ENCODE data around the gene GALNT11. TPM values are rescaled to one million over a fixed set of nuclear protein-coding genes. Genes with fewer than 3 reads are reported as not detected.

GALNT11 gene
- total RNA-seq, 4 donors from 2014 or later = 59.5 to 87.6 (median 74.9) TPM

GRCh38 chr7:152145853-152146466 is 120.5 kb downstream of the GALNT11 start:
- no peak overlapping the region for H3K27ac ChIP-seq
- 78 to 79% methylated on average over 4 of the region's 4 CpGs for WGBS, 2 donors
- intact Hi-C loops (cut with DNase I) = no loop called here
- DNase-seq = peak; percentile 26 to 27
- TF ChIP-seq POLR2A (IDR thresholded peaks at IDR 0.05) (no peak), CTCF (IDR thresholded peaks at IDR 0.05) (peak in 4 of 6 experiments; percentile 36 to 56 (median 44))
- H3K9me3 ChIP-seq = no peaks in the 10 kb centered on the region
- no peak overlapping the region for H3K4me3 ChIP-seq (replicated peaks in 1 of 3)
- H3K36me3 ChIP-seq = peaks cover 43 to 68% of the 10 kb centered on the region in 2 donors
- H3K27me3 ChIP-seq = no peaks in the 10 kb centered on the region
- peaks cover 0 to 7% of the 10 kb centered on the region in 2 donors for H3K4me1 ChIP-seq

GRCh38 chr7:152148706-152149105 is 123.2 kb downstream of the GALNT11 start:
- peaks cover 59 to 83% of the 10 kb centered on the region in 2 donors for H3K36me3 ChIP-seq

GRCh38 chr7:152149363-152149762 is 123.9 kb downstream of the GALNT11 start:
- peaks cover 0 to 7% of the 10 kb centered on the region in 2 donors for H3K4me1 ChIP-seq
- intact Hi-C loops (cut with DNase I) = no loop called here
- no peak overlapping the region for H3K4me3 ChIP-seq (replicated peaks in 1 of 3)
- no peak overlapping the region for H3K27ac ChIP-seq
- no peaks in the 10 kb centered on the region for H3K27me3 ChIP-seq
- no peaks in the 10 kb centered on the region for H3K9me3 ChIP-seq
- DNase-seq = no peak
- TF ChIP-seq CTCF (IDR thresholded peaks at IDR 0.05) = no peak
- TF ChIP-seq POLR2A (IDR thresholded peaks at IDR 0.05) = no peak
- H3K36me3 ChIP-seq = peaks cover 65 to 83% of the 10 kb centered on the region in 2 donors
- 89 to 91% methylated on average over 6 of the region's 6 CpGs for WGBS, 2 donors

More at GRCh38 chr7:152148706-152149105, 123.2 kb downstream of the GALNT11 start:
- 87 to 94% methylated on average over 5 of the region's 5 CpGs for WGBS, 2 donors
- no peaks in the 10 kb centered on the region for H3K9me3 ChIP-seq
- intact Hi-C loops (cut with DNase I) = no loop called here
- DNase-seq = no peak
- H3K27ac ChIP-seq = no peak overlapping the region
- TF ChIP-seq POLR2A (IDR thresholded peaks at IDR 0.05) = no peak
- TF ChIP-seq CTCF (IDR thresholded peaks at IDR 0.05) = no peak
- H3K4me3 ChIP-seq (replicated peaks in 1 of 3) = no peak overlapping the region
- H3K27me3 ChIP-seq = no peaks in the 10 kb centered on the region
- peaks cover 0 to 7% of the 10 kb centered on the region in 2 donors for H3K4me1 ChIP-seq

- Histone ChIP-seq H3K9me3 (no peaks in the 10 kb centered on the region), H3K27me3 (no peaks in the 10 kb centered on the region), H3K36me3 (peaks cover 69 to 91% of the 10 kb centered on the region in 2 donors), H3K4me1 (no peaks in the 10 kb centered on the region), H3K4me3 (replicated peaks in 1 of 3) (no peak overlapping the region), H3K27ac (no peak overlapping the region)
- no peak for TF ChIP-seq CTCF (IDR thresholded peaks at IDR 0.05)
- no peak for TF ChIP-seq POLR2A (IDR thresholded peaks at IDR 0.05)
- WGBS, 2 donors = 94 to 96% methylated on average over 5 of the region's 5 CpGs
- intact Hi-C loops (cut with DNase I) = no loop called here
- DNase-seq = no peak
These were observed 126.8 kb downstream of the GALNT11 start for GRCh38 chr7:152152267-152152666.

GRCh38 chr7:152158801-152159587 is 133.5 kb downstream of the GALNT11 start:
- H3K27me3 ChIP-seq = no peaks in the 10 kb centered on the region
- intact Hi-C loops (cut with DNase I) = no loop called here
- TF ChIP-seq POLR2A (IDR thresholded peaks at IDR 0.05) (no peak), CTCF (IDR thresholded peaks at IDR 0.05) (no peak)
- H3K36me3 ChIP-seq = peaks cover 55 to 86% of the 10 kb centered on the region in 2 donors
- H3K4me1 ChIP-seq = no peaks in the 10 kb centered on the region
- H3K9me3 ChIP-seq = no peaks in the 10 kb centered on the region
- H3K27ac ChIP-seq = no peak overlapping the region
- no peak for DNase-seq
- H3K4me3 ChIP-seq (replicated peaks in 1 of 3) = no peak overlapping the region
- 90 to 91% methylated on average over 11 of the region's 11 CpGs for WGBS, 2 donors

Measured in thyroid gland (tissue), 4 donors.